Nucleus accumbens (tissue), 56 donors: Measurements from ENCODE around the gene CLDN9.
"Not testable (repeated sequence)": the region's sequence is repeated elsewhere in the genome, so short reads cannot be mapped to it uniquely, and the experiment has no call there.

Experiments used
- DNase-seq, 56 donors: peaks; one replicate each; lab custom pipeline; 2025; lab: John Stamatoyannopoulos, UW

The CLDN9 gene

DNA sequence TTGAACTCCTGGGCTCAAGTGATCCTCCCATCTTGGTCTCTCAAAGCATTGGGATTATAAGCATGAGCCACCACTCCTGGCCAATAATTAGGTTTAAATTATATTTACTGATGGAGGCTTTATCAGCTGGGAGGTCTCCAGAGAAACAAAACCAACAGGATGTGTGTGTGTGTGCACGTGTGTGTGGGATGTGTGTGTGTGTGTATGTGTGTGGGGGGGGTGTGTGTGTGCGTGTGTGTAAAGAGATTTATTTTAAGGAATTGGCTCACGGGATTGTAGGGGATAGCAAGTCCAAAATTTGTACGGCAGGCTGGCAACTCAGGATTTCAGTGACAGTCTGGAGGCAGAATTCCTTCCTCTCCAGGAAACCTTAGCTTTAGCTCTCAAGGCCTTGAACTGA, 38.3 kb downstream of the CLDN9 start:
- DNase-seq: no peak

DNA sequence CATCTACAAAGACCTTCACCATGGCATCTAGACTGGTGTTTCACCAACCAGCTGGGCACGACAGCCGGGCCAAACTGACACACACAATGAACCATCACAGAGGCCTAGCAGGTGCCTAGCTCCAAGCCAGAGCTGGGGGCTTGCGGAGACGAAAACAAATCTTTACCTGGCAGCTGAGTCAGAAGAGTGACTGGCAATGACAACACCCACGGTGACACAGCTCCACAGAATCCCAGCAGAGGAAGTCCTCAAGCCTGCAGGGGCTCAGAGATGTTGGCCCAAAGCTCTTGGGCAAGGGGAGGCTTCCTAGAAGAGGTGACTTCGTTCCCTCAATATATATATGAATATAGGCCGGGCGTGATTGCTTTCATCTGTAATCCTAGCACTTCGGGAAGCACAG, 38.8 kb downstream of the CLDN9 start:
- peak in 1 of 56 donors; percentile 5 for DNase-seq

GRCh38 chr16:3052571-3053329, 40.0 kb downstream of the CLDN9 start:
- DNase-seq: not testable (repeated sequence)

- not testable (repeated sequence) for DNase-seq
These were observed 40.6 kb downstream of the CLDN9 start for GRCh38 chr16:3053330-3053710.

DNA sequence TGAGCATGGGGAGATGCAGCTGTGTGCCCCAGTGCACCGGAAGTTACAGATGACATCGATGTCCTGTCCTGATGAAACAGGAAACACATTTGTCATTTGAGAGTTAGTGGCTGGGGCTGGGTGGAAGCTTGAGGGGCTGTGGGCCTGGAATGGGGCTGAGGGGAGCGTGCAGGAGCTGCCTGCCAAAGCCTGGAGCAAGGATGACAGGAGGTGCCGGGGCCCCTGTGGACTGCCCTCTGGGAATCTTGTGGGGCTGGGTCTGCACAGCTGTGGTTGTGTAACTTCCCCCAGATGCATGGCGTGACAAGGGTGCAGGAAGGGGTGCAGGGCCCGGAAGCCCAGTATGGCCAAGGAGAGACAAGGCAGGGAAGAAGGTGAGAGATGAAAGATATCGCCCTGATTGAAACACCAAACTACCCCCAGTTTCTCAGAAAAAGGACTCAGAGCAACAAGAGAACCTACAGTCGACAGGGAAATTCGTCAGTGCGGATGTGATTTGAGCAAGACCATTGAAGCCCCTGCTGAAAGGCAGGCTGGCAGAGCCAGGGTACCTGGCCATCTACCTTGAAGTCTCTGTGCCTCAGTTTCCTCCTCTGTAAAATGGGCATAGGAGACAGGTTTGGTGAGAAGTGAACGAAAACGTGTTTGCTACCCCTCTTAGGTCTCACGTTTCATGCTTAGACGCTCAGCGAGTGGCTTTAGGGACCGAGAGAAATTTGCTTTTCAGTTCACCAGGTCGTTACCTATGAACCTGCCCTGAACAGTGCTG, 42.4 kb downstream of the CLDN9 start:
- no peak for DNase-seq

GRCh38 chr16:3055734-3056115, 43.0 kb downstream of the CLDN9 start:
- DNase-seq: peak in 1 of 56 donors; percentile 5

DNA sequence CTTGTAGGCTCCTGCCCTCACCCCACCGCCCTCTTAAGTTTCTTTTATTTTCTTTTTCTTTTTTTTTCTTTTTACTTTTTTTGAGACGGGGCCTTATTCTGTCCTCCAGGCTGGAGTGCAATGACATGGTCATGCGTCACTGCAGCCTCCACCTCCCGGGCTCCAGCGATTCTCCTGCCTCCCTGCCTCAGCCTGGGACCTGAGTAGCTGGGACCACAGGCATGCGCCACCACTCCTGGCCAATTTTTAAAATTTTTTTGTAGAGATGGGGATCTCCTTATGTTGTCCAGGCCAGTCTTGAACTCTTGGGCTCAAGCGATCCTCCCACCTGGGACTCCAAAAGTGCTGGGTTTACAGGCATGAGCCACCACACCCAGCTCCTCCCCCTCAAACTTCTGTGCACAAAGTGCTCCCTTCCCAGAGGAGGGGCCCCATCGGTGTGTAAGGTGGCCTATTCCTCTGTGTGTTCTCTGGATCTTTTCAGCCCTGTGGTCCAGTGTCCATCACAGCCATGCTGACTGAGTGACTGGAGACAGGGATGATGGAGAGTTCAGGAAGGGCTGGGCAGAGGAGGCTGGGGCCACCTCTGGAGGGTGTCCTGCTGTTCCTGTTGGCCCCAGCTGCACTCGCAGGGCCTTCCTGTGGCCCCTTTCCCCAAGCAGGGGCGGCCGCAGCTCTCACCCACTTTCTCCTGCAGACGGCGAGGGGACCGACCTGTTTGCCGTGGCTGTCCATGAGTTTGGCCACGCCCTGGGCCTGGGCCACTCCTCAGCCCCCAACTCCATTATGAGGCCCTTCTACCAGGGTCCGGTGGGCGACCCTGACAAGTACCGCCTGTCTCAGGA, 43.8 kb downstream of the CLDN9 start:
- no peak for DNase-seq

DNA sequence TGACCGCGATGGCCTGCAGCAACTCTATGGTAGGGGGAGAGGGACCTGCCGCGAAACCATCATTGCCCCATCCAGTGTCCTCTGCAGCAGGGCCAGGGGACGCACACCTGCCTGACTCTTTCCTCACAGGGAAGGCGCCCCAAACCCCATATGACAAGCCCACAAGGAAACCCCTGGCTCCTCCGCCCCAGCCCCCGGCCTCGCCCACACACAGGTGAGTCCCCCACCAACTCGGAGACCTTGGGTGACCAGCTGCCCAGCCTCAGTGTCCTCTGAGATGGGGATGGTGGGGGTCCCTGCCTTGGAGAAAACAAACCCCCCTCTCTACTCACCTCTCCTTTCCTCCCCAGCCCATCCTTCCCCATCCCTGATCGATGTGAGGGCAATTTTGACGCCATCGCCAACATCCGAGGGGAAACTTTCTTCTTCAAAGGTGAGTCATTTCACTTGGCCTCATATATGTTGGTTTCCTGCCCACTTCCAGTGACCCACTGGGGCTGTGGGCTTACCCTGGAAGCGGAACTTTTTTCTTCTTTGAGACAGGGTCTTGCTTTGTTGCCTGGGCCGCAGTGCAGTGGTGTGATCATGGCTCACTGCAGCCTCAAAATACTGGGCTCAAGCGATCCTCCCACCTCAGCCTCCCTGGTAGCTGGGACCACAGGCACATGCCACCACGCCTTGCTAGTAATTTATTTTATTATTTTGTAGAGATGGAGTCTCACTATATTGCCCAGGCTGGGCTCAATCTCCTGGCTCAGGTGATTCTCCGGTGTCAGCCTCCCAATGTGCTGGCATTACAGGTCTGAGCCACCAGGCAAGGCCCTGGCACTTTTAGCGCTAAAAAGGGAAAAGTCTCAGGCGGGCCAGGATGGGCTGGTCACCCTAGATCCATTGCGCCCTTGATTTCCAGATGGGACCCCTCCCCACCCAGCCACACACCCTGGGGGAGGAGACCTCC, 44.7 kb downstream of the CLDN9 start:
- no peak for DNase-seq

- DNase-seq: peak in 28 of 56 donors; percentile 6 to 48 (median 27)
These were observed 45.7 kb downstream of the CLDN9 start for GRCh38 chr16:3058139-3059030.

DNA sequence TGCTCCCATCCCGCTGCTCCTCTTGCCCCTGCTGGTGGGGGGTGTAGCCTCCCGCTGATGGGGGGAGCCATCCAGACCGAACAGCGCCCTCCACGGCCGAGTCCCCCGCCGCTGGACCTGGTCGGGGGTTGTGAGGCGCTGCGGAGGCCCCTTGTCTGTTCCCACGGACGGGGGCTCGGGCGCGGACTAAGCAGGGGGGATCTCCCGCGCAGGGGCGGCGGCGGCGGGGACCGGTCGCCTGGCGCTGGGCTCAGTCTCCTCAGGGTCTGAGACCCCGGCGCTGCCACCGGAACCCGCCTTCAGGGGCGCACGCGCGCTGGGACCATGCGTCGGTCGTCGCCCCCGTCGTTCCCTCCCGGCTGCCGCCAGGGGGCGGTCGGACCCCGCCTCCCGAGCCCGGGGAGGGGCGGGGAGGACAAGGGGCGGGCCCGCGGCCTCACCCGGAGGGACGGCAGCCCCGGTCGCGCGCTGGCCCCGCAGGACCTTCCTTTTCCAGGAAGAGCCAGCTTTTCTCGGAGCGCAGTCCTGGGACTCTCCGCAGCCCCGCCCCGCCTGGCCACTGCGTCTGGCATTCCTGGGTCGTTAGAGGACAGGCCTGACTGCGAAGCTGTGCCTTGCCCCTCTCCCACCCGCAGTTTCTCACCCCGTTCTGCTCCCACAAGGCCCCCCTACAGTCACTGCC, 46.5 kb downstream of the CLDN9 start:
- peak in 53 of 56 donors; percentile 25 to 85 (median 63) for DNase-seq

- DNase-seq: peak in 2 of 56 donors; percentile 6 to 33
These were observed 47.1 kb downstream of the CLDN9 start for GRCh38 chr16:3059723-3060242.

GRCh38 chr16:3060339-3061127, 47.8 kb downstream of the CLDN9 start:
- DNase-seq: no peak

DNA sequence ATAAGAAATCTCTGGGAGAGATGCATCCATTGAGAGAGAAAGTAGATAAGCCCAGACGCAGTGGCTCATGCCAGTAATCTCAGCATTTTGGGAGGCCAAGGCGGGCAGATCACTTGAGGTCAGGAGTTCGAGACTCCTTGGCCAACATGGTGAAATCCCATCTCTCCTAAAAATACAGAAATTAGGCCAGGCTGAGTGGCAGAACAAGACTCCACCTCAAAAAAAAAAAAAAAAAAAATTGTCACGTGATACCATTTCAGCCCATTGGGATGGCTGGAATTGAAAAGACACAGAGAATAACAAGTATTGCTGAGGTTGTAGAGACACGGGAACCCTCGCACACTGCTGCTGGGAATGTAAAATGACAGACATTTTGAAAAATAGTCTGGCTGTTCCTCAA, 49.8 kb downstream of the CLDN9 start:
- no peak for DNase-seq

DNA sequence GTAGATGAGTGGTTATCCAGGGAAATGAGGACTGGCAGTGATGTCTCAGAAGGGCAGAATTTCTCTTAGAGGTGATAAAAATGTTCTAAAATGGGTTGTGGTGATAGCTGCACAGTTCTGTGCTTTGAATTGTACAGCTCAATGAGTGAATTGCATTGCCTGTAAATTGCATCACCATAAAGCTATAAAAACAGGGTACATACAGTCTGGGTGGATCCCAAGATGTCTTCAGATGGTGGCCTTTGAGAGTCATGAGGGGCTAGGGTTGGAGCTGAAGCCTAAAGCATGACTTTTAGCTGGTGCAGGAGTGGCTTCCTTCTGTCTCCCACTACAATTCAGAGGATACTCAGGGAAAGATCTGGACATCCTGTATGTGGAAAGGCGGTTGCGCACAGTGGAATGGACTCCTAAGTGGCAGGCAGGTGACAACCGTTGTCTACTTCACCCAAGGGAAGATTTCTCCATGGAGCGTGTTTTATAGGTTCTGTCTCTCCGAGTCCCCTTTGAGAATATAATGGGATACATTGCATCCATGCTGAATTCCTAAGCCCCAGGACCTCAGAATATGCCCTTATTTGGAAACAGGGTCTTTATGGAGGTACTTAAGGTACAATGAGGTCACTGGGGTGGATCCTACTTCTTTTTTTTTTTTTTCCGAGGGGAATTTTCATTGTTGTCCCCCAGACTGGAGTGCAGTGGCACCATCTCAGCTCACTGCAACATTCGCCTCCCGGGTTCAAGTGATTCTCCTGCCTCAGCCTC, 51.1 kb downstream of the CLDN9 start:
- DNase-seq: no peak
